HepG2 (cell line): ENCODE data around the gene MAPK8IP3. TPM values are rescaled to one million over a fixed set of nuclear protein-coding genes. Genes with fewer than 3 reads are reported as not detected.
A peak's percentile ranks its signal among the peaks of the same experiment; 100 is the strongest.

Experiments
- GATAD1 ChIP-seq: IDR thresholded peaks from 2 replicates; pipeline ENCODE4 v1.6.1; 2016; ENCODE audit warnings: missing genetic modification reagents, missing compliant biosample characterization
- KMT2A ChIP-seq: sonication (generic); formaldehyde crosslinking; IDR thresholded peaks from 2 replicates; pipeline ENCODE4 v1.4.0; 2020; ENCODE audit warnings: missing genetic modification reagents
- NONO ChIP-seq, 2 experiments: fragments of 450-650 bp in 1 of 2; sonication (generic) in 1 of 2; formaldehyde crosslinking in 1 of 2; IDR thresholded peaks in 1 of 2; conservative IDR thresholded peaks in 1 of 2; 2 replicates each; pipeline versions ENCODE4 v1.6.1 to v1.8.0; 2017 to 2022; ENCODE audit warnings: mild to moderate bottlenecking in 1 of 2, missing genetic modification reagents in 1 of 2, moderate library complexity in 1 of 2
- REPIN1 ChIP-seq: sonication (generic); formaldehyde crosslinking; IDR thresholded peaks from 2 replicates; pipeline ENCODE4 v1.8.0; 2022; ENCODE audit warnings: missing genetic modification reagents, low read depth, mild to moderate bottlenecking, borderline replicate concordance
- RORA ChIP-seq: sonication (generic); formaldehyde crosslinking; IDR thresholded peaks from 2 replicates; pipeline ENCODE4 v1.5.0; 2020; ENCODE audit warnings: mild to moderate bottlenecking, missing genetic modification reagents, moderate library complexity
- SNAPC4 ChIP-seq: sonication (generic); formaldehyde crosslinking; IDR thresholded peaks from 2 replicates; pipeline ENCODE4 v1.4.0; 2020; ENCODE audit warnings: mild to moderate bottlenecking, missing genetic modification reagents
- WIZ ChIP-seq: sonication (generic); formaldehyde crosslinking; IDR thresholded peaks from 2 replicates; pipeline ENCODE4 v1.5.1; 2020; ENCODE audit warnings: mild to moderate bottlenecking, missing genetic modification reagents
- ZNF224 ChIP-seq: sonication (generic); formaldehyde crosslinking; IDR thresholded peaks from 2 replicates; pipeline ENCODE4 v1.5.0; 2020; ENCODE audit warnings: mild to moderate bottlenecking, missing genetic modification reagents
- ZNF292 ChIP-seq: sonication (generic); formaldehyde crosslinking; IDR thresholded peaks from 2 replicates; pipeline ENCODE4 v1.8.1; 2022; ENCODE audit warnings: mild to moderate bottlenecking, low read depth, missing genetic modification reagents, borderline replicate concordance
- ZNF841 ChIP-seq: sonication (generic); formaldehyde crosslinking; IDR thresholded peaks from 2 replicates; pipeline ENCODE4 v1.8.1; 2023; ENCODE audit warnings: missing genetic modification reagents, borderline replicate concordance
- polyA plus RNA-seq, 8 experiments: library from polyadenylated mRNA; depleted of rRNA in 3 of 8; stranded (reverse) in 7 of 8; unstranded in 1 of 8; fragments of >200 nt; fragmentation: Illumina TruSeq in 4 of 8; extraction: Trizol in 4 of 8; gene quantifications; 2 replicates each; pipeline versions ENCODE4 v1.2.1 to v1.2.3, GENCODE V29; 2011 to 2016; ENCODE audit warnings: low read depth in 4 of 8, missing spikeins in 1 of 8, mixed read lengths in 1 of 8; ENCODE audit not compliant: insufficient read depth in 1 of 8
- total RNA-seq, 5 experiments: library from RNA; depleted of rRNA; stranded (reverse); fragments of >200 nt; fragmentation: Illumina TruSeq; extraction: Trizol; gene quantifications; 2 replicates each; pipeline ENCODE4 v1.2.3, GENCODE V29; 2016; ENCODE audit warnings: low read depth in 1 of 5
- TF ChIP-seq, protein P1 (sequence below): sonication (generic); formaldehyde crosslinking; IDR thresholded peaks from 2 replicates; pipeline ENCODE4 v1.5.1; 2020; ENCODE audit warnings: missing genetic modification reagents, mild to moderate bottlenecking, borderline replicate concordance
- TF ChIP-seq, protein P2 (sequence below): sonication (generic); formaldehyde crosslinking; IDR thresholded peaks from 2 replicates; pipeline ENCODE4 v1.4.0; 2020; ENCODE audit warnings: mild to moderate bottlenecking, missing genetic modification reagents

The MAPK8IP3 gene
- total and polyA plus RNA-seq, 2 of the 13 experiments (the other 11 are each of a cell fraction or from before 2014, with no cell fraction given): 25.1 to 41.7 TPM

- no peak for TF ChIP-seq SNAPC4 (CRISPR knock-in tag)
- TF ChIP-seq GATAD1 (CRISPR knock-in tag): peak; percentile 97
- TF ChIP-seq ZNF841 (CRISPR knock-in tag): no peak
- no peak for TF ChIP-seq ZNF224 (CRISPR knock-in tag)
- peak; percentile 82; the same call in 1 of the 2 replicates for TF ChIP-seq KMT2A (CRISPR knock-in tag)
- no peak for TF ChIP-seq NONO (IDR thresholded peaks at IDR 0.05)
- peak; percentile 67 for TF ChIP-seq NONO (CRISPR knock-in tag; conservative IDR thresholded peaks at IDR 0.05)
- TF ChIP-seq REPIN1: peak; percentile 48; the same call in 1 of the 2 replicates
- TF ChIP-seq, protein P1, sequence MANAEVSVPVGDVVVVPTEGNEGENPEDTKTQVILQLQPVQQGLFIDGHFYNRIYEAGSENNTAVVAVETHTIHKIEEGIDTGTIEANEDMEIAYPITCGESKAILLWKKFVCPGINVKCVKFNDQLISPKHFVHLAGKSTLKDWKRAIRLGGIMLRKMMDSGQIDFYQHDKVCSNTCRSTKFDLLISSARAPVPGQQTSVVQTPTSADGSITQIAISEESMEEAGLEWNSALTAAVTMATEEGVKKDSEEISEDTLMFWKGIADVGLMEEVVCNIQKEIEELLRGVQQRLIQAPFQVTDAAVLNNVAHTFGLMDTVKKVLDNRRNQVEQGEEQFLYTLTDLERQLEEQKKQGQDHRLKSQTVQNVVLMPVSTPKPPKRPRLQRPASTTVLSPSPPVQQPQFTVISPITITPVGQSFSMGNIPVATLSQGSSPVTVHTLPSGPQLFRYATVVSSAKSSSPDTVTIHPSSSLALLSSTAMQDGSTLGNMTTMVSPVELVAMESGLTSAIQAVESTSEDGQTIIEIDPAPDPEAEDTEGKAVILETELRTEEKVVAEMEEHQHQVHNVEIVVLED (CRISPR knock-in tag): peak; percentile 83
- TF ChIP-seq WIZ (CRISPR knock-in tag): no peak
- TF ChIP-seq, protein P2, sequence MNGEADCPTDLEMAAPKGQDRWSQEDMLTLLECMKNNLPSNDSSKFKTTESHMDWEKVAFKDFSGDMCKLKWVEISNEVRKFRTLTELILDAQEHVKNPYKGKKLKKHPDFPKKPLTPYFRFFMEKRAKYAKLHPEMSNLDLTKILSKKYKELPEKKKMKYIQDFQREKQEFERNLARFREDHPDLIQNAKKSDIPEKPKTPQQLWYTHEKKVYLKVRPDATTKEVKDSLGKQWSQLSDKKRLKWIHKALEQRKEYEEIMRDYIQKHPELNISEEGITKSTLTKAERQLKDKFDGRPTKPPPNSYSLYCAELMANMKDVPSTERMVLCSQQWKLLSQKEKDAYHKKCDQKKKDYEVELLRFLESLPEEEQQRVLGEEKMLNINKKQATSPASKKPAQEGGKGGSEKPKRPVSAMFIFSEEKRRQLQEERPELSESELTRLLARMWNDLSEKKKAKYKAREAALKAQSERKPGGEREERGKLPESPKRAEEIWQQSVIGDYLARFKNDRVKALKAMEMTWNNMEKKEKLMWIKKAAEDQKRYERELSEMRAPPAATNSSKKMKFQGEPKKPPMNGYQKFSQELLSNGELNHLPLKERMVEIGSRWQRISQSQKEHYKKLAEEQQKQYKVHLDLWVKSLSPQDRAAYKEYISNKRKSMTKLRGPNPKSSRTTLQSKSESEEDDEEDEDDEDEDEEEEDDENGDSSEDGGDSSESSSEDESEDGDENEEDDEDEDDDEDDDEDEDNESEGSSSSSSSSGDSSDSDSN (CRISPR knock-in tag): no peak
- TF ChIP-seq ZNF292 (CRISPR knock-in tag): no peak
- TF ChIP-seq RORA (CRISPR knock-in tag): peak; percentile 29; the same call in 1 of the 2 replicates
Observed at GRCh38 chr16:1782408-1783264, 76.6 kb downstream of the MAPK8IP3 start, which contains the start of the genes NUBP2 and SPSB3 (continued).
